ENCODE data around the gene GPR137B.

Gene GPR137B

GRCh38 chr1:236204656-236205055 is 62.3 kb downstream of the GPR137B start:
- no peak for TF ChIP-seq CTCF (IDR thresholded peaks at IDR 0.05; ENCODE audit: low read depth, low read length, missing control alignments)

GRCh38 chr1:236206548-236206947 is 64.2 kb downstream of the GPR137B start:
- DNase-seq (ENCODE audit: low read depth) = no peak
- H3K4me3 ChIP-seq (ENCODE audit: low read depth, low read length) = no peak overlapping the region
- TF ChIP-seq CTCF (IDR thresholded peaks at IDR 0.05; ENCODE audit: low read depth, low read length, missing control alignments) = no peak

More at GRCh38 chr1:236204656-236205055, 62.3 kb downstream of the GPR137B start:
- no peak overlapping the region for H3K4me3 ChIP-seq (ENCODE audit: low read depth, low read length)
- no peak for DNase-seq (ENCODE audit: low read depth)

GRCh38 chr1:236207121-236207520 is 64.8 kb downstream of the GPR137B start:
- H3K4me3 ChIP-seq (ENCODE audit: low read depth, low read length) = no peak overlapping the region
- DNase-seq (ENCODE audit: low read depth) = no peak
- no peak for TF ChIP-seq CTCF (IDR thresholded peaks at IDR 0.05; ENCODE audit: low read depth, low read length, missing control alignments)

- TF ChIP-seq CTCF (IDR thresholded peaks at IDR 0.05; ENCODE audit: low read depth, low read length, missing control alignments) = no peak
- H3K4me3 ChIP-seq (ENCODE audit: low read depth, low read length) = no peak overlapping the region
- DNase-seq (ENCODE audit: low read depth) = no peak
Observed at GRCh38 chr1:236207569-236207968, 65.2 kb downstream of the GPR137B start.

- H3K4me3 ChIP-seq (ENCODE audit: low read depth, low read length) = no peak overlapping the region
- no peak for TF ChIP-seq CTCF (IDR thresholded peaks at IDR 0.05; ENCODE audit: low read depth, low read length, missing control alignments)
- DNase-seq (ENCODE audit: low read depth) = no peak
Observed at GRCh38 chr1:236209185-236209584, 66.8 kb downstream of the GPR137B start.

- DNase-seq (ENCODE audit: low read depth) = no peak
- no peak for TF ChIP-seq CTCF (IDR thresholded peaks at IDR 0.05; ENCODE audit: low read depth, low read length, missing control alignments)
- no peak overlapping the region for H3K4me3 ChIP-seq (ENCODE audit: low read depth, low read length)
Observed at GRCh38 chr1:236209713-236210112, 67.4 kb downstream of the GPR137B start.

- no peak for DNase-seq (ENCODE audit: low read depth)
- TF ChIP-seq CTCF (IDR thresholded peaks at IDR 0.05; ENCODE audit: low read depth, low read length, missing control alignments) = no peak
- no peak overlapping the region for H3K4me3 ChIP-seq (ENCODE audit: low read depth, low read length)
Observed at GRCh38 chr1:236211815-236212214, 69.5 kb downstream of the GPR137B start.
